GM19099 (cell line): ENCODE measurements around the gene FAM78B.

ENCODE experiments used
- POLR2A ChIP-seq: IDR thresholded peaks from 3 replicates; pipeline ENCODE4 v1.6.1; 2011; ENCODE audit warnings: low read depth; ENCODE audit not compliant: insufficient read length; ENCODE audit errors: extremely low read depth

The FAM78B gene

GRCh38 chr1:166113031-166113430 lies 53.8 kb downstream of the FAM78B start:
- TF ChIP-seq POLR2A = no peak

GRCh38 chr1:166112425-166112824 lies 54.4 kb downstream of the FAM78B start:
- TF ChIP-seq POLR2A = no peak

- no peak for TF ChIP-seq POLR2A
Observed at GRCh38 chr1:166111430-166111829, 55.4 kb downstream of the FAM78B start.

- no peak for TF ChIP-seq POLR2A
Observed at GRCh38 chr1:166090244-166090643, 76.6 kb downstream of the FAM78B start.

GRCh38 chr1:166089804-166090203 lies 77.0 kb downstream of the FAM78B start:
- TF ChIP-seq POLR2A = no peak

- no peak for TF ChIP-seq POLR2A
Observed at GRCh38 chr1:166088572-166088955, 78.2 kb downstream of the FAM78B start.

- no peak for TF ChIP-seq POLR2A
Observed at GRCh38 chr1:166087734-166088571, 78.8 kb downstream of the FAM78B start.

- no peak for TF ChIP-seq POLR2A
Observed at GRCh38 chr1:166086113-166086883, 80.5 kb downstream of the FAM78B start.

GRCh38 chr1:166084613-166085012 lies 82.2 kb downstream of the FAM78B start:
- no peak for TF ChIP-seq POLR2A

- no peak for TF ChIP-seq POLR2A
Observed at GRCh38 chr1:166083887-166084286, 82.9 kb downstream of the FAM78B start.

GRCh38 chr1:166082601-166083000 lies 84.2 kb downstream of the FAM78B start:
- no peak for TF ChIP-seq POLR2A

- TF ChIP-seq POLR2A = no peak
Observed at GRCh38 chr1:166080967-166081870, 85.6 kb downstream of the FAM78B start.

- TF ChIP-seq POLR2A = no peak
Observed at GRCh38 chr1:166080277-166080966, 86.4 kb downstream of the FAM78B start.

- TF ChIP-seq POLR2A = no peak
Observed at GRCh38 chr1:166079276-166079675, 87.5 kb downstream of the FAM78B start.
